ENCODE measurements around the gene ACKR2.

Gene ACKR2

DNA sequence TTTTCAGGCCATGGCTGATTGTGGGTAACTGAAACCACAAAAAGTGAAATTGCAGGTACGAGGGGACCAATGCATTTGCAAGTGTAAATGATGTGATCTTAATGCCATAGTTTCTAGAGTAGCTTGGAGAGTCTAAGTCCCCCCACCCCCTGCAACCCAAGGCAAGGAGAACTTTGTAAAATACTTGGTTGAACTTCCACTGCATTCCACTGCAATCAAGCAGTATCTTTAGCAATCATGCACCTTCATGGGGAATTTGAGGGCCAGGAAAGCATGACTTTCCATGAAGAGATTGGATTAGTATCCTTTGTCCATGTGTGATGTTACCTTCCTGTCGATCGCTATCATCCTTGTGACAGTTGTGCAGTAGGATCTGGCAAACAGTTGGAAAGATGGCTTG lies 77.8 kb downstream of the ACKR2 start:
- DNase-seq (ENCODE audit: low read depth): no peak

DNA sequence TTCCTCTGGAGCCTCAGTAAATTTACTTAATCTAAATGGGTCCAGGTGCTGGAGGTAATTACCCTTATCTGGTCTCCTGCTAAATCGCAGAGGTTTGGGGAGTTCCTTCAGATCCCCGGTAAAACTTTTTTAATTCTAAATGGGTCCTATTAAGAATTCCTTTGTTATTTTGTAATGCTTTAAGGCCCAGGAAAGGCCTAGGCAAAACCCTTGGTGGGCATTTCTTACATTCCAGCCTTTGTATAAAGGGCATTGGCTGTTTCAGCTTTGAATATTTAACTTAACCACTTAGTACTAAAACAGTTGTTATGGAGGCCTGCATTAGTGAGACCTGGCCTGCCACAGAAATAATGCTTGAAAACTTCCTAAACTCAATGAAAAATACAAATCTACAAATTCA lies 81.8 kb downstream of the ACKR2 start:
- no peak for DNase-seq (ENCODE audit: low read depth)

DNA sequence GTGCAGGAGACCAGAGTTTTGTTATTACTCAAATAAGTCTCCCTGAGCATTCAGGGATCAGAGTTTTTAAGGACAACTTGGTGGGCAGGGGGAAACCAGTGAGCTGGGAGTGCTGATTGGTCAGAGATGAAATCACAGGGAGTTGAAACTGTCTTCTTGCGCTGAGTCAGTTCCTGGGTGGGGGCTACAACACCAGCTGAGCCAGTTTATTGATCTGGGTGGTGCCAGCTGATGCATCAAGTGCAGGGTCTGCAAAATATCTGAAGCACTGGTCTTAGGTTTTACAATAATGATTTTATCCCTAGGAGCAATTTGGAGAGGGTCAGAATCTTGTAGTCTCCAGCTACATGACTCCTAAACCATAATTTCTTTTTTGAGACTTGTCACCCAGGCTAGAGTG lies 82.9 kb downstream of the ACKR2 start:
- DNase-seq (ENCODE audit: low read depth): no peak

DNA sequence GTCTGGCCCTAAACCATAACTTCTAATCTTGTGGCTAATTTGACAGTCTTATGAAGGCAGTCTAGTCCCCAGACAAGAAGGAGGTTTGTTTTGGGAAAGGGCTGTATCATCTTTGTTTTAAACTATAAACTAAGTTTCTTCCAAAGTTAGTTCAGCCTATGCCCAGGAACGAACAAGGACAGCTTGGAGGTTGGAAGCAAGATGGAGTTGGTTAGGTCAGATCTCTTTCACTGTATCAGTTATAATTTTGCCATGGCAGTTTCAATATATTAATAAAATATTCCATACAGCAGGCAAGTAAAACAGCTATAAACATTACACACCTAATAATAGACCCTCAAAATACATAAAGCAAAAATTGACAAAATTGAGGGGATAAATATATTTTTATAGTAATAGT lies 83.6 kb downstream of the ACKR2 start:
- DNase-seq (ENCODE audit: low read depth): no peak

DNA sequence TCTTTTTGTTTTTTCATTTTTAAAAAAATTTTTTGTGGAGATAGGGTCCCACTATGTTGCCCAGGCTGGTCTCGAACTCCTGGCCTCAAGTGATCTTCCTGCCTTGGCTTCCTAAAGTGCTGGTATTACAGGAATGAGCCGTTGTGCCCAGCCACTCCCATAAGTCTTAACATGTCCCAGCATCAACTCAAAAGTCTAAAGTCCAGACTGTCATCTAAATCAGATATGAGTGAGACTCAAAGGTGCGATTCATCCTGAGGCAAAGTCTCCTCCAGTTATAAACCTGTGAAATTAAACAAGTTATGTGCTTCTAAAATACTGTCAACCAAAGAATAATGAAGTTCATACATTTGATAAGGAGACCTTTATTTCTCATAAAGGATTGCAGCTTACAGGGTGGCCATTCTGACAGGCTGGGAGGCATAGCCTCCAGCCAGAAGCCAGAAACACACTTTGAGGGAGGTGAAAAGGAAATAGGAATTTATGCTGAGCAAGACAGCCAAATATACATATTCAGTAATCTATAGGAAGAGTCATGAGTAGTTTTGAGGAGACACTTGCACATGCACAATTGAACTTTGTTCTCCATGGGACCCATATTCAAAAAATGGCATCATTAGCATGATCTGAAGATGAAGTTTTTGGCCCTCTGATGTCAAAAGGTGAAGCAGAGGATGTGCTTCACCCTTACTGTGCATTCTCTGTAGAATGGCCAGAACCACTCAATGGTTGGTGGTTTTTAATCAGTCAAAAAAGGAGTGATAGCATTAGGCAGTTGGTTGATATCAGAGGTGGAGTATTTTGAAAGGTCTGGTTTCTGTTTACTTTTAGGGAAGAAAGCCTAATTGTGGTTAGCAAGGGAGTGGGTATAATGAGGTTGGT lies 85.7 kb downstream of the ACKR2 start:
- no peak for DNase-seq (ENCODE audit: low read depth)

DNA sequence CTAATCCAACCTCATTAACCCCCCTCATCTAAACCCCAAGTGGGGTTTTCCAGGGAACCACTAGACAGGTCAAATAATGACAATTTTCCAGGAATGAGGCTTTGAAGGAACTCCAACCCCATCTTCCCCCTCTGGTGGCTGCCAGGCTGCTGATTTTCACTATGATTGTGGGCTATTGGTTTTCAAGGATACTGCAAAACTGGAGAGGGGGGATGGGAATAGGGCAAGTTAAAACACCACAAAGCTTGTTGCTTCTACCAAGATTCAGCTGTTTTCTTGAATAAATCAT lies 86.3 kb downstream of the ACKR2 start:
- no peak for DNase-seq (ENCODE audit: low read depth)

DNA sequence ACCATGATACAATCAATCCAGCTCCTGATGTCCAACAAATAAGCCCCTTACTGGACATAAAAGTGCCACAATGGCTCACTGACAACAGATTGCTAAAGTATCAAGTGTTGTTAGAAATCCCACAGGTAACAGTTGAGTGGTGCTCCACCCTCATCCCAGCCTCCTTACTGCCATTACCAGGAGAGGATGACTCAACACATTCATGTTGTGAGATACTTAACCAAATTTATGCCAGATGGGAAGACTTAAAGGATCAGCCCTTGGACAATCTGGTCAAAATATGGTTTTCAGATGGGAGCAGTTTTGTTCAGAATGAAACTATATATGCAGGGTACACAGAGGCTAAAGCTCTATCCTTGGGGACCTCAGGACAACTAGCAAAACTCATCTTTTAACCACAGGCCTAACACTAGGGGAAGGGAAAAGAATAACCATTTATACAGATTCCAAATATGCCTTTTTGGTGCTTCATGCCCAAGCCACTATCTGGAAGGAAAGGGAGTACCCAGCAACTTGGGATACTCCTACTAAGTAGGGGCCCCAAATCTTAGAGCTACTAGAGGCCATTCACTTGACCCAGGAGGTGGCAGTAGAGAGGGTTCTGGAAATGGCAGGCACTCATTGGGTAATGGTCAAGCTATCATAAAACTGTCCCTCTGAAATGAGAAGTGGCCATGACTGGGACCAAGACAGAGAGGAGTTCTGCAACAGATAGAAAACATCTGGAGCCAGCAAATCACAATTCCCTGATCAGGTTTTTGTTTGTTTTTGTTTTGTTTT lies 89.8 kb downstream of the ACKR2 start:
- peak; percentile 10 for DNase-seq (ENCODE audit: low read depth)

DNA sequence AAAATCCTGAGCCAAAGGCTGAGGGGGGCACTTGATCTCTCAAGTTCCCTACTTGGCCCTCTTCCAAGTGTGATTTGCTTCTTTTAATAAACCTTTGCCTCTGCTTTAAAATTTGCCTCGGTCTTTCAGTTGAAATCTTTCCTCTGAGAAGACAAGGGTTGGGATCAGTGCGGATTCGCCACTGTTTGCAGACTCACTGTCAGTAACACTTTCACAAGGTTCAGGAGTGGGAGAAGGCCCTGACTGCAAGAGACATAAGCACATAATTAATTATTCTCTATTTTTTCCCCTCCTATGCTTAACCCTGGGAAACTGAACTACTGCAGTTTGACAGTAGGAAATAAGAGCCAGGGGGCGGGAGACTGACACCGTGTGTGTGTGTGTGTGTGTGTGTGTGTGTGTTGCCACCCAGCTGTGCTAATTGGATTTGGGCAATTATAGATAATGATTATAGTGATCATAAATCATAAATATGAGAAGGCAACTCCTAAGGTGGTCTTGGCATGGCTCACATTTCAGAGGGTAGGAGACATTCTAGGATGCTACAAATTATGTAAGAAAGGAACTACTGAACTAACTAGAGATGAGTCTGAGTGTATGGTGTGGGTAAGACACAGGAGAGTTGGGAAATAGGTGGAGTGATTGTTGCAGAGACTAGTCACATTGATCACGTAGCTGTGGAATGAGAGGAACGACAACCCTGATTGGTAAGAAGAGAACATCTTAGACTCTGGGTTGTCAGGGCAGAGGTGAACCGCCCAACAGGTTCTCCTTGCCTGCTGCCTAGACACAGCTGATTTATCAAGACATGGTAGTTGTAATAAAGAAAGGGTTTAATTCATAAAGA lies 91.2 kb downstream of the ACKR2 start:
- DNase-seq (ENCODE audit: low read depth): no peak

DNA sequence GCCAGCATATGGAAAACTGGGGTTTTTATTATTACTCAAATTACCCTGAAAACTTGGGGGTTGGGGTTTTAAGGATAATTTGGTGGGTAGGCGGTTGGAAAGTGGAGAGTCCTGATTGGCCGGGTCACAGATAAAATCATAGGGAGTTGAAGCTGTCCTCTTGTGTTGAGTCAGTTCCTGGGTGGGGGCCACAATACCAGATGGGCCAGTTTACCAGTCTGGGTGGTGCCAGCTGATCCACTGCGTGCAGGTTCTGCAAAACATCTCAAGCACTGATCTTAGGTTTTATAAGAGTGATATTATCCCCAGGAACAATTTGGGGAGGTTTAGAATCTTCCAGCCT lies 91.8 kb downstream of the ACKR2 start:
- DNase-seq (ENCODE audit: low read depth): no peak

DNA sequence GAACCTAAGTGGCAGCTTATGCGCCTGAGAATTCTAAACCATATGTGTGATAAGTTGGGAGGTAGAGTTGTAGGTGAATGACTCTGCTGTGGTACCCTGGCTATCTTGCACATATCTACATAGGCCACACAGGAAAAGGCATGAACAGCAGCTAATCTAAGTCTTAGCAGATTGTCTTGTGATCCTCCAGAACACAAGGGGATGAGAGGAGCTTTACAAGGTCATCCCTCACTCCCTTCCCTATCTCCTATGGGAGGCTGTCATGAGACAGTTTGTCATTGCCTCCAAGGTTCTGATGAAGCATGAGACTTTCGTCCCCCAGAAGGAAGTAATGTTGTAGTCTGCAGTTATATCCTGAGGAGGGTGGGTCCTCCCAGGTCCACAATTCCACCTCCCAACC lies 93.0 kb downstream of the ACKR2 start:
- DNase-seq (ENCODE audit: low read depth): no peak

DNA sequence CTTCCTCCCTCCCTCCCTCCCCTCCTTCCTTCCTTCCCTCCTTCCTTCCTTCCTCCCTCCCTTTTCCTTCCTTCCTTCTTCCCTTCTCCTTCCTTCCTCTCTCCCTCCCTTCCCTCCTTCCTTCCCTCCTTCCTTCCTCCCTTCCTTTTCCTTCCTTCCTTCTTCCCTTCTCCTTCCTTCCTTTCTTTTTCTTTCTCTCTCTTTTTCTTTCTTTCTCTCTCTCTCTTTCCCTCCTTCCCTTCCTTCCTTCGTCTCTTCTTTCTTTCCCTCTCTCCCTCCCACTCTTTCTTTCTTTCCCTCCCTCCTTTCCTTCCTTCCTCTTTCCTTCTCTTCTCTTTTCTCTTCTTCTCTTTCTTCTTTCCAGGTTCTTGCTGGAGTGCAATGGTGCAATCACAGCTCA lies 94.8 kb downstream of the ACKR2 start:
- DNase-seq (ENCODE audit: low read depth): no peak

DNA sequence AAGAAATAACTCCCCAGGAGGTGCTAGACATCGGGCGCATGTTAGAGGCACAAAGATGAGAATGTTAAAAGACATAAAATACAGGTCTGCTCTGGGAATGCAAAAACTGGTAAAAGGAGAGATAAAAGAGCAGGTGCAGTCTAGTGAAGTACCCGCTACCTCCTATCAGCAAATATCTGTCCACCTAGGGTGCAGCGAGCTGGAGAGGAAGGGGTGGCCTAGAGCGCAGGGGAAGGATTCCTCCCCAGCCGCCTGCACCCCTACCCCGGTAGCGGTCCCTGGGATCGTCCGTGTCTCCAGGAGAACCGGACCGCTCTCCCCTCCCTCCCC lies 96.5 kb downstream of the ACKR2 start:
- no peak for DNase-seq (ENCODE audit: low read depth)

DNA sequence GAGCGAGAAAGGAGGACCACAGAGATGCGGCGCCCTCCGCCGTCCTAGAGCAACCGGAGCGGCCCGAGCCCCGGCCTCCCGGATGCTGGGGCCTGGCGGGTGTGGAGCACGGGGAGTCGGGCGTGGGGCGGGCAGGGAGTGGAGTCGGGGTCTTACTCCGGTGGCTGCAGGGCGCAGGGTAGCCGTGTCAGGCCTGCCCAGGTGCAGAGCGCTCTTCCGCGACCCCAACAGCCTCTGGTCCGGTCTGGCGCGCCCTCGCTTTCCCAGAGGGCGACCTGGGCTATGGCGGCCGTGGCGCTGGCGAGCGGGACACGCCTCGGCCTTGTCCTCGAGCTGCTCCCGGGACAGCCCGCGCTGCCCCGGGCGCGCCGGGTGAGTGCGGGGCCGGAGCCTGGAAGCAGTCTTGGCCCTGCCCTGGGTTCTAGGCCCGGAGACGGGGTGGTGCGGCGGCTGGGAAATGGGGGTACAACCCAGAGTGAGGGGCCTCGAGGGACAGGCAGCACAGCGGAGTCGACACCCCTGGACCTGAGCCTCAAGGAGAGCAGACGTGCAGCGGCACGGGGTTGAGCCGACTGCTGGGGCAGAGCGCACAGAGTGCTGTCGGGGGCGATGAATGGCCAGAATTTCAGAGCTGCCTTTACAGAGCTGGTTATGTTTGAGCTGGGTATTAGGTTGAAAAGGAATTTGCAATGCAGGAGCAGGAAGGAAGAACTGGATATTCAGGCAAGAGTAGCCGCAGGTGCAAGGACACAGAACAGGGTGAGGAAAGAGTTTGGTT lies 97.0 kb downstream of the ACKR2 start, which contains the start of gene ZNF662:
ZNF662 (plus strand) TSS at position 73 of the 778 bp plus-strand sequence. CDS start 1,973 bp downstream, outside the sequence.
- no peak for DNase-seq (ENCODE audit: low read depth)

DNA sequence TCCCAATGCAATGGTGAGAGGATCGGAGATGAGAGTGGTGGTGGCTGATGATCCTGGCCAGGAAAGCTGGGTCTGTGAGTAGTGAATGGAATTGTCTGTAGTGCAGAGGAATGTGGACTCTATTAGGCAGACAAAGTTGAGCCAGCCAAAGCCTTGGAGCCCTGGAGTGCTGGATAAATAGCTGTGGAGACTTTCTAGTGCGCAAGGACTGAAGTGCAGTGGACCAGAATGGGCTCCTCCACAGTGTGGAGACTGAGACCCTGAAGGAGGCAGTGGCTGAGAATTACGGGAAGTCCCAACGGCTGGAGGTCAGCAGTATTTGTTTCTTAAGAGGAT lies 97.6 kb downstream of the ACKR2 start:
- DNase-seq (ENCODE audit: low read depth): no peak

DNA sequence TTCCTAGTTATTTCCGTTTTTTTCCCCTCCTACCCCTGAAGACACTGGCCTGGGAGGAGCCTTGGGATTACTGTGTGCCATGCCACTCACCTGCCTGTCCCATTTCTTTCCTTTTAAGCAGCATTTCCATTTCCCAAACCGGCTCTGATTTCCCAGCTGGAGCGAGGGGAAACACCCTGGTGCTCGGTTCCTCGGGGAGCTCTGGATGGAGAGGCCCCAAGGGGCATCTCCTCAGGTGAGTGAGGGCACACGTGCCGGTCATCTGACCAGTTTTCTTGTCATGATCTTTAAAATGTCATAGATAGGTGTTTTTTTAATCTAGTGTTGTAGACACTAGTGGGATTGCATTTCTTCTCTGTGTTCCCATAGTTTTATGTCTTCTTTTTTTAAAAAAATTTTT lies 99.4 kb downstream of the ACKR2 start:
- DNase-seq (ENCODE audit: low read depth): no peak

DNA sequence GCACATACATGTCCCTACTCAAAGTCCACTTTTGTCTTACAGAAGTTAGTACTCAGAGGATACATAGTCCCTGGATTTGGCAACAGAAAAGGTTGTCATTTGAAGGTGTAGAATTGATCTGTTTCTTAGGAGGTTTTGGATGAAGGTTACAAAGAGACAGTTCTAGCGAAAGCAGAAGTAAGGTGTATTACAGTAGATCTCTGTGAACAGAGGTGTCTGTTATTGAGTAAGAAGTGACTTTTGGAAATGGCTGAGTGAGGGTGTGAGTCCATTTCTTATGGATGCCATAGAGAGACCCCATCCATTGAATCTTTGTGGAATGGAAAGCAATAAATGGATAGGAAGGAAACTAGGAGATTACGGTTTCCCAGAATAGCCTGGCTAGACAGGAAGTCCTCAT lies 102.3 kb downstream of the ACKR2 start:
- DNase-seq (ENCODE audit: low read depth): no peak

DNA sequence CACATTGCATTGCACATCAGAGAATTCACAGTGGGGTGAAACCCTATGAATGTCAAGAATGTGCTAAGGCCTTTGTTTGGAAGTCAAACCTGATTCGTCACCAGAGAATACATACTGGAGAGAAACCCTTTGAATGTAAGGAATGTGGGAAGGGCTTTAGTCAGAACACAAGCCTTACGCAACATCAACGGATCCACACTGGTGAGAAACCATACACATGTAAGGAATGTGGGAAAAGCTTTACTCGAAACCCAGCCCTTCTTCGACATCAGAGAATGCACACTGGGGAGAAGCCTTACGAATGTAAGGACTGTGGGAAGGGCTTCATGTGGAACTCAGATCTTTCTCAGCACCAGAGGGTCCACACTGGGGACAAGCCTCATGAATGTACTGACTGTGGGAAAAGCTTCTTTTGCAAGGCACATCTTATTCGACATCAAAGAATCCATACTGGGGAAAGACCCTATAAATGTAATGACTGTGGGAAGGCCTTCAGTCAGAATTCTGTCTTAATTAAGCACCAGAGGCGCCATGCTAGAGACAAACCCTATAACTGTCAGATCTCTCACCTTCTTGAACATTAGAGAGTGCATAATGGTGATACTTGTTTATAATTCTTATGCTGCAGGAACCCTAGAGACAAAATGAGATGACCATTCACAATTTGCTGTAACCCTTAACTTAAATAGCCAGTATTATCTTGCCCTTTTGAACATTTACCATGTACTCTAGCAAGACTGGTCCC lies 105.7 kb downstream of the ACKR2 start:
- DNase-seq (ENCODE audit: low read depth): no peak
